Ovary (tissue), 9 donors: Measurements from ENCODE around the gene TANC1. TPM values are rescaled to one million over a fixed set of nuclear protein-coding genes. Genes with fewer than 3 reads are reported as not detected.

Experiments used
- DNase-seq, 5 donors: peaks; one replicate each; pipeline ENCODE4 v3.0.0-alpha.2; 2019 to 2020
- H3K27ac ChIP-seq, 2 donors: fragments of 200-600 bp; one replicate each; pipeline versions ENCODE4 v1.5.1 to v1.8.0; 2019 to 2022
- H3K27me3 ChIP-seq: fragments of 200-600 bp; one replicate; pipeline ENCODE4 v1.8.0; 2022
- H3K36me3 ChIP-seq: fragments of 200-600 bp; sonication (generic); one replicate; pipeline ENCODE4 v1.5.1; 2019
- H3K4me1 ChIP-seq: one replicate; pipeline ENCODE4 v1.8.1; 2013; ENCODE audit warnings: mild to moderate bottlenecking, moderate library complexity; ENCODE audit not compliant: insufficient read depth
- H3K4me3 ChIP-seq: fragments of 200-600 bp; sonication (generic); one replicate; pipeline ENCODE4 v1.5.1; 2017
- H3K9me3 ChIP-seq, 2 donors: fragments of 200-600 bp in 1 of 2; sonication (generic) in 1 of 2; one replicate each; pipeline versions ENCODE4 v1.5.1 to v1.8.1; 2013 to 2019; ENCODE audit warnings: mild to moderate bottlenecking in 1 of 2, moderate library complexity in 1 of 2
- CTCF ChIP-seq, 3 donors: fragments of 450-650 bp in 2 of 3; fragments of 200-600 bp in 1 of 3; IDR thresholded peaks; one replicate each; pipeline versions ENCODE4 v1.5.1 to v1.8.0; 2016 to 2022; ENCODE audit warnings: antibody characterized with exemption in 3 of 3, mild to moderate bottlenecking in 1 of 3
- EP300 ChIP-seq: sonication (generic); formaldehyde crosslinking; IDR thresholded peaks from one replicate; pipeline ENCODE4 v1.6.1; 2017; ENCODE audit warnings: antibody characterized with exemption
- POLR2A ChIP-seq: fragments of 450-650 bp; IDR thresholded peaks from one replicate; pipeline ENCODE4 v1.6.1; 2017; ENCODE audit warnings: antibody characterized with exemption, mild to moderate bottlenecking, moderate library complexity
- WGBS, 3 donors: extraction: QIAGEN DNeasy Blood & Tissue Kit in 1 of 3; methylation state at CpG; one replicate each; pipeline versions ENCODE4 v1.1.5 to v1.1.7; 2013 to 2017; 5-methylcytosine and 5-hydroxymethylcytosine counted together
- intact Hi-C, 4 donors: fragments of 100-400 bp; cut with DNase I; formaldehyde crosslinking; loops; one replicate each; pipeline versions ENCODE4 v1.11.0 to v1.15.1; 2022 to 2023
- polyA plus RNA-seq, 2 donors: library from polyadenylated mRNA; stranded (reverse); fragments of 200-250 nt in 1 of 2; fragments of 350-450 nt in 1 of 2; fragmentation: Illumina TruSeq in 1 of 2; extraction: RNeasy Lipid Tissue Mini Kit (QIAGEN cat#74804) in 1 of 2; gene quantifications; one replicate each; pipeline ENCODE4 v1.2.3, GENCODE V29; 2013 to 2014
- total RNA-seq, 7 donors: library from RNA; depleted of rRNA in 2 of 7; stranded (reverse); fragments of >200 nt in 2 of 7; fragmentation: NEBNext Ultra II Directional in 3 of 7; extraction: Animal tissue kit (Norgen Biotek cat#: 25700) in 3 of 7; gene quantifications; one replicate each; pipeline versions ENCODE4 v1.1.0 to v1.2.4, GENCODE V29; 2016 to 2023
- donor health status: DM: no; HTN: no; CAD: no; lungs with moderate emphysema.
- donor health status: DM: no; HTN: no; CAD: no.
- donor health status: Bipolar disorder and iron deficiency.
- donor health status: DM: yes; HTN: yes; CAD: no.
- donor health status: DM: no; HTN: no; CAD: no.
- donor health status: DM: yes; HTN: yes; CAD: no.

Gene TANC1
- total and polyA plus RNA-seq, 9 donors: 12.2 to 39.2 (median 25.8) TPM

- no peak for DNase-seq
- intact Hi-C loops: no loop called here
- Histone ChIP-seq H3K27ac (no peak overlapping the region), H3K36me3 (no peaks in the 10 kb centered on the region), H3K9me3 (no peaks in the 10 kb centered on the region), H3K4me1 (no peaks in the 10 kb centered on the region), H3K27me3 (no peaks in the 10 kb centered on the region), H3K4me3 (no peak overlapping the region)
- TF ChIP-seq EP300: no peak
- TF ChIP-seq POLR2A: no peak
- TF ChIP-seq CTCF (IDR thresholded peaks at IDR 0.05): no peak
- 91 to 94% (median 93%) methylated on average over 5 of the region's 5 CpGs for WGBS, 3 donors
Observed at GRCh38 chr2:159213296-159213695, 244.9 kb downstream of the TANC1 start.

- no peak for TF ChIP-seq POLR2A
- TF ChIP-seq CTCF (IDR thresholded peaks at IDR 0.05): no peak
- no peak for TF ChIP-seq EP300
- 95 to 100% (median 98%) methylated on average over 3 of the region's 3 CpGs for WGBS, 3 donors
- no peaks in the 10 kb centered on the region for H3K27me3 ChIP-seq
- no peak for DNase-seq
- no peak overlapping the region for H3K27ac ChIP-seq
- intact Hi-C loops: no loop called here
- H3K36me3 ChIP-seq: no peaks in the 10 kb centered on the region
- H3K4me3 ChIP-seq: no peak overlapping the region
- H3K9me3 ChIP-seq: no peaks in the 10 kb centered on the region
- H3K4me1 ChIP-seq: no peaks in the 10 kb centered on the region
Observed at GRCh38 chr2:159214325-159214865, 246.0 kb downstream of the TANC1 start.

GRCh38 chr2:159215116-159215515 is 246.7 kb downstream of the TANC1 start:
- no peaks in the 10 kb centered on the region for H3K36me3 ChIP-seq
- no peaks in the 10 kb centered on the region for H3K27me3 ChIP-seq
- DNase-seq: no peak
- intact Hi-C loops: no loop called here
- TF ChIP-seq EP300 (no peak), CTCF (IDR thresholded peaks at IDR 0.05) (no peak), POLR2A (no peak)
- no peaks in the 10 kb centered on the region for H3K4me1 ChIP-seq
- no peak overlapping the region for H3K27ac ChIP-seq
- no peak overlapping the region for H3K4me3 ChIP-seq
- no peaks in the 10 kb centered on the region for H3K9me3 ChIP-seq
- 94 to 97% (median 95%) methylated on average over 7 of the region's 7 CpGs for WGBS, 3 donors

- no peaks in the 10 kb centered on the region for H3K4me1 ChIP-seq
- H3K4me3 ChIP-seq: no peak overlapping the region
- no peak for DNase-seq
- no peaks in the 10 kb centered on the region for H3K9me3 ChIP-seq
- intact Hi-C loops: no loop called here
- H3K36me3 ChIP-seq: no peaks in the 10 kb centered on the region
- H3K27ac ChIP-seq: no peak overlapping the region
- TF ChIP-seq CTCF (IDR thresholded peaks at IDR 0.05) (no peak), POLR2A (no peak), EP300 (no peak)
- H3K27me3 ChIP-seq: no peaks in the 10 kb centered on the region
- 41 to 62% (median 50%) methylated on average over 5 of the region's 5 CpGs for WGBS, 3 donors
Observed at GRCh38 chr2:159217676-159218075, 249.2 kb downstream of the TANC1 start.
